Measurements from ENCODE around the gene KLHDC3.

The KLHDC3 gene

DNA sequence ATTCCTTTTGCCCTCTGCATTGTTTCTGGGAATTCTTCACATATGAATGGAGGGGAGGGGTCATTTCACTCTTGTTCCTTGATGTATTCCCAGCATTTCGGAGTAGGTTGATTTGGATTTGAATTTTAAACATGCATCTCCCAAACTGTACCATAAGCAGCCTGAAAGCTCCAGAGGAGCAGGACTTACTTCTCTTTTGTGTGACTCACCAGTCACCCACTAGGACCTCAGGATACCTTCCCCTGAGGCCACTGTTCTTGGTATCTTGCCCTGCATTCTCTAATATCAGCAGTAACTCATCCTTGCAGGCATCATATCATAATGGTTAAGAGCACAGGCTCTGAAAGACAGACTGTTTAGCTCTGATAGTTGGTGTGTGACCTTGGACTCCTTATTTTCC lies 44.5 kb downstream of the KLHDC3 start:
- no peak for DNase-seq (ENCODE audit: low read depth)

- peak; percentile 95 for DNase-seq (ENCODE audit: low read depth)
These were observed 45.4 kb downstream of the KLHDC3 start, which contains the start of the genes KLC4 and MRPL2 for GRCh38 chr6:43059168-43060033. Gene KLC4, plus strand, starts transcription at chr6:43059631. Its CDS starts 1,705 bp downstream, at chr6:43061336. Gene MRPL2, minus strand, starts transcription at chr6:43059434. Its CDS starts 53 bp downstream, at chr6:43059381.

GRCh38 chr6:43060034-43060754 lies 46.1 kb downstream of the KLHDC3 start:
- DNase-seq (ENCODE audit: low read depth): no peak

- no peak for DNase-seq (ENCODE audit: low read depth)
These were observed 46.9 kb downstream of the KLHDC3 start for GRCh38 chr6:43060755-43061633.

DNA sequence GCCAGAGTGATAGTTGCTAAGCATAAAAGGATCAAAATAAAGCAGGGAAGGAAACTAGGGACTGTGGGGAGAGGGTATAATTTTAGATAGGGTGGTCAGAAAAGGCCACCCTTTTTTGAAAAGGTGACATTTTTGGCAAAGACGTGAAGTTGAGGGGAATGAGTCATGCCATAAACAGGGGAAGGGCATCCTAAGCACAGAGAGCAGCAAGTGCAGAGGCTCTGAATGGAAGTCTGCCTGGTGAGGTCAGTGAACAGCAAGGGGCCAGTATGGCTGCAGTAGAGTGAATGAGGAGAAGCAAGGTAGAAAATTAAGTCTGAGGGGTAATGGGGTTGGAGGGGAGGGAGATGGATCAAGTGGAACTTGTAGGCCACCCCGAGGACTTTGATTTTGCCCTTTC lies 47.8 kb downstream of the KLHDC3 start:
- no peak for DNase-seq (ENCODE audit: low read depth)

GRCh38 chr6:43062818-43063217 lies 48.8 kb downstream of the KLHDC3 start:
- no peak for DNase-seq (ENCODE audit: low read depth)

- DNase-seq (ENCODE audit: low read depth): no peak
These were observed 56.1 kb downstream of the KLHDC3 start for GRCh38 chr6:43070028-43070632.

Data from activated T-cell treated with anti-CD3 and anti-CD28 coated beads for 1 hour (primary cell).